ENCODE results near the gene GAS7.

GRCh38 chr17:10125531-10126275 is 72.7 kb downstream of the GAS7 start:
- TF ChIP-seq EZH2 (IDR thresholded peaks at IDR 0.05; ENCODE audit: insufficient read depth, low read length) = no peak
- TF ChIP-seq CTCF (IDR thresholded peaks at IDR 0.05; ENCODE audit: insufficient read depth, low read depth, low read length) = no peak
